WTC11 (cell line): ENCODE data around the gene PKIG.

Experiments
- CREB1 ChIP-seq: sonication (generic); formaldehyde crosslinking; IDR thresholded peaks from 2 replicates; pipeline ENCODE4 v1.8.0; 2023; ENCODE audit warnings: mild to moderate bottlenecking, missing genetic modification reagents
- HMGA2 ChIP-seq: fragments of 250-450 bp; sonication (Bioruptor Pico); IDR thresholded peaks from 2 replicates; pipeline ENCODE4 v1.4.0; 2021; ENCODE audit warnings: mild to moderate bottlenecking, moderate library complexity
- RORB ChIP-seq: fragments of 250-450 bp; sonication (Bioruptor Pico); IDR thresholded peaks from 2 replicates; pipeline ENCODE4 v1.9.0; 2021; ENCODE audit warnings: mild to moderate bottlenecking
- TF ChIP-seq, protein P1 (sequence below): fragments of 200-600 bp; IDR thresholded peaks from 2 replicates; pipeline ENCODE4 v1.8.0; 2022; ENCODE audit warnings: antibody characterized with exemption
- TF ChIP-seq, protein P2 (sequence below): sonication (generic); formaldehyde crosslinking; IDR thresholded peaks from 2 replicates; pipeline ENCODE4 v1.8.0; 2022; ENCODE audit warnings: mild to moderate bottlenecking, missing genetic modification reagents
- TF ChIP-seq, protein P3 (sequence below): sonication (generic); formaldehyde crosslinking; IDR thresholded peaks from 2 replicates; pipeline ENCODE4 v1.8.0; 2023; ENCODE audit warnings: missing genetic modification reagents
- TF ChIP-seq, protein P4 (sequence below): sonication (generic); formaldehyde crosslinking; conservative IDR thresholded peaks from 2 replicates; pipeline ENCODE4 v1.8.1; 2022; ENCODE audit warnings: mild to moderate bottlenecking, missing genetic modification reagents
- TF ChIP-seq, protein P5 (sequence below): sonication (generic); formaldehyde crosslinking; IDR thresholded peaks from 2 replicates; pipeline ENCODE4 v1.8.1; 2023; ENCODE audit warnings: mild to moderate bottlenecking, missing genetic modification reagents, moderate library complexity
- TF ChIP-seq, protein P6 (sequence below): sonication (generic); formaldehyde crosslinking; IDR thresholded peaks from 2 replicates; pipeline ENCODE4 v1.8.0; 2023; ENCODE audit warnings: mild to moderate bottlenecking, missing genetic modification reagents
- TF ChIP-seq, protein P7 (sequence below): sonication (generic); formaldehyde crosslinking; IDR thresholded peaks from 2 replicates; pipeline ENCODE4 v1.8.1; 2023; ENCODE audit warnings: mild to moderate bottlenecking, moderate library complexity, missing genetic modification reagents
- TF ChIP-seq, protein P8 (sequence below): sonication (generic); formaldehyde crosslinking; IDR thresholded peaks from 2 replicates; pipeline ENCODE4 v1.8.1; 2022; ENCODE audit warnings: mild to moderate bottlenecking, moderate library complexity, missing genetic modification reagents

DNA sequence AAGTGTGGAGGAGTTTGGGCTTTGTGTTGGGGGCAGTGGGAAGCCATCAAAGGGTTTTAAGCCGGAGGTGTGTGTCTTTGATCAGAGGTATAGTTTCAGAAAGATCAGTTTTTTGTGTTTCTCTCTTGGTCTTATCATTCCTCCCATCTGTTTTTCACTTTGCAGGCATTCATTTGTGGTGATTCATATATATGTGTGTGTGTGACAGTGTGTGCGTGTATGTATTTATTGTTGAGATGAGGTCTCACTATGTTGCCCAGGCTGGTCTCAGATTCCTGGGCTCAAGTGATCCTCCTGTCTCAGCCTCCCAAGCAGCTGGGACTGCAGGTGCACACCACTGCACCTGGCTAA is 49.4 kb upstream of the PKIG start:
- TF ChIP-seq RORB (CRISPR knock-in tag) (no peak), CREB1 (CRISPR knock-in tag) (no peak), HMGA2 (CRISPR knock-in tag) (no peak)
- TF ChIP-seq, protein P1, sequence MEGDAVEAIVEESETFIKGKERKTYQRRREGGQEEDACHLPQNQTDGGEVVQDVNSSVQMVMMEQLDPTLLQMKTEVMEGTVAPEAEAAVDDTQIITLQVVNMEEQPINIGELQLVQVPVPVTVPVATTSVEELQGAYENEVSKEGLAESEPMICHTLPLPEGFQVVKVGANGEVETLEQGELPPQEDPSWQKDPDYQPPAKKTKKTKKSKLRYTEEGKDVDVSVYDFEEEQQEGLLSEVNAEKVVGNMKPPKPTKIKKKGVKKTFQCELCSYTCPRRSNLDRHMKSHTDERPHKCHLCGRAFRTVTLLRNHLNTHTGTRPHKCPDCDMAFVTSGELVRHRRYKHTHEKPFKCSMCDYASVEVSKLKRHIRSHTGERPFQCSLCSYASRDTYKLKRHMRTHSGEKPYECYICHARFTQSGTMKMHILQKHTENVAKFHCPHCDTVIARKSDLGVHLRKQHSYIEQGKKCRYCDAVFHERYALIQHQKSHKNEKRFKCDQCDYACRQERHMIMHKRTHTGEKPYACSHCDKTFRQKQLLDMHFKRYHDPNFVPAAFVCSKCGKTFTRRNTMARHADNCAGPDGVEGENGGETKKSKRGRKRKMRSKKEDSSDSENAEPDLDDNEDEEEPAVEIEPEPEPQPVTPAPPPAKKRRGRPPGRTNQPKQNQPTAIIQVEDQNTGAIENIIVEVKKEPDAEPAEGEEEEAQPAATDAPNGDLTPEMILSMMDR: no peak
- TF ChIP-seq, protein P2, sequence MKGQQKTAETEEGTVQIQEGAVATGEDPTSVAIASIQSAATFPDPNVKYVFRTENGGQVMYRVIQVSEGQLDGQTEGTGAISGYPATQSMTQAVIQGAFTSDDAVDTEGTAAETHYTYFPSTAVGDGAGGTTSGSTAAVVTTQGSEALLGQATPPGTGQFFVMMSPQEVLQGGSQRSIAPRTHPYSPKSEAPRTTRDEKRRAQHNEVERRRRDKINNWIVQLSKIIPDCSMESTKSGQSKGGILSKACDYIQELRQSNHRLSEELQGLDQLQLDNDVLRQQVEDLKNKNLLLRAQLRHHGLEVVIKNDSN: no peak
- TF ChIP-seq, protein P3, sequence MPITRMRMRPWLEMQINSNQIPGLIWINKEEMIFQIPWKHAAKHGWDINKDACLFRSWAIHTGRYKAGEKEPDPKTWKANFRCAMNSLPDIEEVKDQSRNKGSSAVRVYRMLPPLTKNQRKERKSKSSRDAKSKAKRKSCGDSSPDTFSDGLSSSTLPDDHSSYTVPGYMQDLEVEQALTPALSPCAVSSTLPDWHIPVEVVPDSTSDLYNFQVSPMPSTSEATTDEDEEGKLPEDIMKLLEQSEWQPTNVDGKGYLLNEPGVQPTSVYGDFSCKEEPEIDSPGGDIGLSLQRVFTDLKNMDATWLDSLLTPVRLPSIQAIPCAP (CRISPR knock-in tag): no peak
- TF ChIP-seq, protein P4, sequence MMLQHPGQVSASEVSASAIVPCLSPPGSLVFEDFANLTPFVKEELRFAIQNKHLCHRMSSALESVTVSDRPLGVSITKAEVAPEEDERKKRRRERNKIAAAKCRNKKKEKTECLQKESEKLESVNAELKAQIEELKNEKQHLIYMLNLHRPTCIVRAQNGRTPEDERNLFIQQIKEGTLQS (CRISPR knock-in tag): no peak
- TF ChIP-seq, protein P5, sequence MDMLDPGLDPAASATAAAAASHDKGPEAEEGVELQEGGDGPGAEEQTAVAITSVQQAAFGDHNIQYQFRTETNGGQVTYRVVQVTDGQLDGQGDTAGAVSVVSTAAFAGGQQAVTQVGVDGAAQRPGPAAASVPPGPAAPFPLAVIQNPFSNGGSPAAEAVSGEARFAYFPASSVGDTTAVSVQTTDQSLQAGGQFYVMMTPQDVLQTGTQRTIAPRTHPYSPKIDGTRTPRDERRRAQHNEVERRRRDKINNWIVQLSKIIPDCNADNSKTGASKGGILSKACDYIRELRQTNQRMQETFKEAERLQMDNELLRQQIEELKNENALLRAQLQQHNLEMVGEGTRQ (CRISPR knock-in tag): no peak
- TF ChIP-seq, protein P6, sequence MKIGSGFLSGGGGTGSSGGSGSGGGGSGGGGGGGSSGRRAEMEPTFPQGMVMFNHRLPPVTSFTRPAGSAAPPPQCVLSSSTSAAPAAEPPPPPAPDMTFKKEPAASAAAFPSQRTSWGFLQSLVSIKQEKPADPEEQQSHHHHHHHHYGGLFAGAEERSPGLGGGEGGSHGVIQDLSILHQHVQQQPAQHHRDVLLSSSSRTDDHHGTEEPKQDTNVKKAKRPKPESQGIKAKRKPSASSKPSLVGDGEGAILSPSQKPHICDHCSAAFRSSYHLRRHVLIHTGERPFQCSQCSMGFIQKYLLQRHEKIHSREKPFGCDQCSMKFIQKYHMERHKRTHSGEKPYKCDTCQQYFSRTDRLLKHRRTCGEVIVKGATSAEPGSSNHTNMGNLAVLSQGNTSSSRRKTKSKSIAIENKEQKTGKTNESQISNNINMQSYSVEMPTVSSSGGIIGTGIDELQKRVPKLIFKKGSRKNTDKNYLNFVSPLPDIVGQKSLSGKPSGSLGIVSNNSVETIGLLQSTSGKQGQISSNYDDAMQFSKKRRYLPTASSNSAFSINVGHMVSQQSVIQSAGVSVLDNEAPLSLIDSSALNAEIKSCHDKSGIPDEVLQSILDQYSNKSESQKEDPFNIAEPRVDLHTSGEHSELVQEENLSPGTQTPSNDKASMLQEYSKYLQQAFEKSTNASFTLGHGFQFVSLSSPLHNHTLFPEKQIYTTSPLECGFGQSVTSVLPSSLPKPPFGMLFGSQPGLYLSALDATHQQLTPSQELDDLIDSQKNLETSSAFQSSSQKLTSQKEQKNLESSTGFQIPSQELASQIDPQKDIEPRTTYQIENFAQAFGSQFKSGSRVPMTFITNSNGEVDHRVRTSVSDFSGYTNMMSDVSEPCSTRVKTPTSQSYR: no peak
- TF ChIP-seq, protein P7, sequence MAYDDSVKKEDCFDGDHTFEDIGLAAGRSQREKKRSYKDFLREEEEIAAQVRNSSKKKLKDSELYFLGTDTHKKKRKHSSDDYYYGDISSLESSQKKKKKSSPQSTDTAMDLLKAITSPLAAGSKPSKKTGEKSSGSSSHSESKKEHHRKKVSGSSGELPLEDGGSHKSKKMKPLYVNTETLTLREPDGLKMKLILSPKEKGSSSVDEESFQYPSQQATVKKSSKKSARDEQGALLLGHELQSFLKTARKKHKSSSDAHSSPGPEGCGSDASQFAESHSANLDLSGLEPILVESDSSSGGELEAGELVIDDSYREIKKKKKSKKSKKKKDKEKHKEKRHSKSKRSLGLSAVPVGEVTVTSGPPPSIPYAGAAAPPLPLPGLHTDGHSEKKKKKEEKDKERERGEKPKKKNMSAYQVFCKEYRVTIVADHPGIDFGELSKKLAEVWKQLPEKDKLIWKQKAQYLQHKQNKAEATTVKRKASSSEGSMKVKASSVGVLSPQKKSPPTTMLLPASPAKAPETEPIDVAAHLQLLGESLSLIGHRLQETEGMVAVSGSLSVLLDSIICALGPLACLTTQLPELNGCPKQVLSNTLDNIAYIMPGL: no peak
- TF ChIP-seq, protein P8, sequence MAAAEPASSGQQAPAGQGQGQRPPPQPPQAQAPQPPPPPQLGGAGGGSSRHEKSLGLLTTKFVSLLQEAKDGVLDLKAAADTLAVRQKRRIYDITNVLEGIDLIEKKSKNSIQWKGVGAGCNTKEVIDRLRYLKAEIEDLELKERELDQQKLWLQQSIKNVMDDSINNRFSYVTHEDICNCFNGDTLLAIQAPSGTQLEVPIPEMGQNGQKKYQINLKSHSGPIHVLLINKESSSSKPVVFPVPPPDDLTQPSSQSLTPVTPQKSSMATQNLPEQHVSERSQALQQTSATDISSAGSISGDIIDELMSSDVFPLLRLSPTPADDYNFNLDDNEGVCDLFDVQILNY (CRISPR knock-in tag): no peak
